Activated CD4-positive, alpha-beta T cell treated with anti-CD3 and anti-CD28 coated beads for 24 hours (primary cell): ENCODE data around the gene GPAM.
A peak's percentile ranks its signal among the peaks of the same experiment; 100 is the strongest.
"Not testable (repeated sequence)": the region's sequence is repeated elsewhere in the genome, so short reads cannot be mapped to it uniquely, and the experiment has no call there.

Experiments
- DNase-seq, 2 donors: peaks; one replicate each; pipeline ENCODE4 v3.0.0-alpha.2; 2020; ENCODE audit warnings: low read depth in 2 of 2

Gene GPAM, protein sequence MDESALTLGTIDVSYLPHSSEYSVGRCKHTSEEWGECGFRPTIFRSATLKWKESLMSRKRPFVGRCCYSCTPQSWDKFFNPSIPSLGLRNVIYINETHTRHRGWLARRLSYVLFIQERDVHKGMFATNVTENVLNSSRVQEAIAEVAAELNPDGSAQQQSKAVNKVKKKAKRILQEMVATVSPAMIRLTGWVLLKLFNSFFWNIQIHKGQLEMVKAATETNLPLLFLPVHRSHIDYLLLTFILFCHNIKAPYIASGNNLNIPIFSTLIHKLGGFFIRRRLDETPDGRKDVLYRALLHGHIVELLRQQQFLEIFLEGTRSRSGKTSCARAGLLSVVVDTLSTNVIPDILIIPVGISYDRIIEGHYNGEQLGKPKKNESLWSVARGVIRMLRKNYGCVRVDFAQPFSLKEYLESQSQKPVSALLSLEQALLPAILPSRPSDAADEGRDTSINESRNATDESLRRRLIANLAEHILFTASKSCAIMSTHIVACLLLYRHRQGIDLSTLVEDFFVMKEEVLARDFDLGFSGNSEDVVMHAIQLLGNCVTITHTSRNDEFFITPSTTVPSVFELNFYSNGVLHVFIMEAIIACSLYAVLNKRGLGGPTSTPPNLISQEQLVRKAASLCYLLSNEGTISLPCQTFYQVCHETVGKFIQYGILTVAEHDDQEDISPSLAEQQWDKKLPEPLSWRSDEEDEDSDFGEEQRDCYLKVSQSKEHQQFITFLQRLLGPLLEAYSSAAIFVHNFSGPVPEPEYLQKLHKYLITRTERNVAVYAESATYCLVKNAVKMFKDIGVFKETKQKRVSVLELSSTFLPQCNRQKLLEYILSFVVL

DNA sequence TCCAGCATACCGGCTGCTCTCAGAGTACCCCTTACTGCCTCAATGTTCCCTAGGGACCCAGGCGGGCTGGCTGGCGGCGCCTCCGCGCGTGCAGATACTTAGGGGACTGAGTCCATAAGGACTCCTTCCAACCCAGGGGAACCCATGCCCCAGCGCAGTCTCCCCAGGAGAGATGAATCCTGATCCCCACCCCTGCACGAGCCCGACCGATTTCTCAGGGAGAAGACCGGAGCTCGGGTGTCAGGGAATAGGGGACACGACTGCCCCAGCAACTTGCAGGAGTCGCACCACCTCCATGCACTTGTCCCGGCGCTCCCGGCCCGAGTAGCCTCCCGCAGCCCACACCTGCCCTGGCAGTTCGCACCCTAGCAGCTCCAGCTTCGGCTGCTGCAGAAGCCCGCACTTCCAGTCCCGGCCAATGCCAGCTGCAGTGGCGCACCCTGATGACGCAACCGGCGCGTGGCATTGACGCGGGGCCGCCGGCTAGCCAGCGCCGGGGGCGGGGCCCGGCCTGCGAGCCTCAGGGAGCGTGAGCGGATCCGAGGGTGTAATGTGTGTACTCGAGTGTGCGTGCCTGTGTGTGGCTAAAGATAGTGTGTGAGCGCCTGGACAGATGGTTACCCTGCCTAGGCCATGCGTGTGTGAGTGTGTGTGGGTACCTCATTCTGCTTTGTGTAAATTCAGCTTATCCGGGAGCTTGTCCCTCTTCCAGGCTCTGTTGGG, at the start of gene GPAM:
TSS of gene GPAM (minus strand) at position 437 of the 723 bp plus-strand sequence. CDS start 1,981 bp downstream, outside the sequence.
- peak; percentile 98 to 99 for DNase-seq

DNA sequence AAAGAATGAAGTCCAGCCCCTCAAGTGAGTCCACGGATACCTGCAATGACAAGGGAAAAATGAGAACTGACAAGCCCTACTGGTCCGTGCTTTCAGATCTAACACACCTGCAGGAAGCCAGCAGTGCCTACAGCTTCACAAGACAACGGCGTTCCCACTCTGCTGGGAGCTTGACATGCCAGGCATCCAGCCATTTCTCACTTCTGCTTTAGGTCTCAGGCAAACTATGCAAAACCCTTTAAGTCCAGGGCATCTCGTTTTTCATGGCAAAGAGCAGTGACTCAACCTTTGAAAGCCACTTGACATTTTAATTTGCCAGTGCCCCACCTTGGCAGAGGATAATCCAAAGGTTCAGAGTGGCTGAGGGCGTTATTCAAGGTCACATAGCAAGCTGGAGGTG, 49.1 kb upstream of the GPAM start:
- DNase-seq: no peak

DNA sequence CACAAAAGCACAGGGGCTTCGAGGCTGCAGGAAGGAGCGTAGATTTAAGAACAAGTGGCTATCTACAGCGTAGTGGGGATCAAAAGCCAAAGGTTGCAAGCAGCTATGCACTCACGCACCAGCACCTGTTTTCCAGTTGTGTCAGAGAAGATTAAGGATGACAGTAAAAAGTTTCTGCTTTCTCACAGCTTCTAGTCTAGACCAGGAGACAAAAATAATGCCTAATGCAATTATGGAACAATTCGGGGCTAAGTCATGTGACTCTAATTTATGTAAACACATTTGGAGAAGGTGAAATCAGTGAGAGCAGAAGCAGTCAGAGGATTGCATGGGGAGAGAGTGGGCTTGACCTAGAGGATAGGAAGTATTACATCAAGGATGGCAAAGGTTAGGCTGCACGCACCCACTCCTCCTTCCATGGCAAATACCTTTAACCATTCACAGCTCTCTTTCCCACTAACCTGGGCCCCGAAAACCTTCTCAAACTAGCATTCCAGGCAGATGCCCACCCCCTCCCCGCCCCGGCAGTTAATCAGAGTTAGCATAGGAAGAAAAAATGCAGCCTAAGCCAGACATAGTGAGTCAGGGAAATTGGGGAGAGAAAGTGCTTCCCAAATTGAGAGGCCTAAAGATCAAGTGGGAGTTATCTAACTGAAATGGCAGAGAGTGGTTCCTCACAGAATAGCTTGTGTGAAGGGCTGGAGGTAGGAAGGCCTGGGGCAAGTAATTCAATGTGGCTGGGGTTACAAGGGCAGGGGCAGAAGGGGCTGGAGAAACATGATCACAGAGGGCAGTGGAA, 48.2 kb upstream of the GPAM start:
- DNase-seq: no peak

DNA sequence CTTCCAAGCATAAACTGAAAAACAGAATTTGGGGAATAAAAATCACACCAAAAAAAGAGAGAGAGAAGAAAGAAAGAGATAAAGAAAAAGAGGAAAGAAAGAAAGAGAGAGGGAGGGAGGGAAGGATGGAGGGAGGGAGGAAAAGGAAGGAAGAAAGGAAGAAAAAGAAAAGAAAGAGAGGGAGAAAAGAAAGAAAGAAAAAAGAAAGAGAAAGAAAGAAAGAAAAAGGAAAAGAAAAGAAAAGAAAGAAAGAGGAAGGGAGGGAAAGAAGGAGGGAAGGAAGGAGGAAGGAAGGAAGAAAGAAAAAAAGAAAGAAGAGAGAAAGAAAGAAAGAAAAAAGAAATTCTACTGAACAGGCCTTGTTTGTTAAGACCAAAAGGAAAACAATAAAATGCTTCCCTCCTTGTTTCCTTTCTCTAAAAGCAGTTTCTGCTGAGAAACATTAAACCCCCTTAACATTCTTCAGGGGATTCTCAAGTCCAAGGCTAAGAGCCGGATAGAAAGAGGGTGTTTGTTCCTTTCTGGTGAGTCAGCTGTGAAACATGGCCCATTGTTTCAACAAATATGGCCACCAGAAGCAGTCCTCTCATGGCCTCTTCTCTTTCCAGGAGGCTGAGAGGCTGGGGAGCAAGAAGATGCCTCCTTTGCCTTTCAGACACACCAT, 46.9 kb upstream of the GPAM start:
- no peak for DNase-seq

DNA sequence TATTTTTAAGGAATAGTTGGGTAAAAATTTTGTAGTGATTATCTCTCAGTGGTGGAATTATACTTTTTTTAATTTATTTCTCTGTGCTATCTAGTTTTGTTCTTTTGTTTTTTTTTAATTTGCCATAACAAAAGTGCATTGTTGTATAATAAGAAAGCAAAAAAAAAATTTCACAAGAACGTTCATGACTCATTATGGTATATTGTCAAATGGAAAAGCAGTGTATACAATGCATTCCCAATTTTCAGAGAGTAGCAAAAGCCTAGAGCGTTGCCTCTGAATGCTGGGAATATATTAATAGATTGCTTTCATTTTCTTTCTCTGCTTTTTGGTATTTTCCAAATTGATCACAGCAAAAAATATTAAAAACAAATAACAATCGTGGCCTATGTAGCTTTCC, 46.3 kb upstream of the GPAM start:
- no peak for DNase-seq

DNA sequence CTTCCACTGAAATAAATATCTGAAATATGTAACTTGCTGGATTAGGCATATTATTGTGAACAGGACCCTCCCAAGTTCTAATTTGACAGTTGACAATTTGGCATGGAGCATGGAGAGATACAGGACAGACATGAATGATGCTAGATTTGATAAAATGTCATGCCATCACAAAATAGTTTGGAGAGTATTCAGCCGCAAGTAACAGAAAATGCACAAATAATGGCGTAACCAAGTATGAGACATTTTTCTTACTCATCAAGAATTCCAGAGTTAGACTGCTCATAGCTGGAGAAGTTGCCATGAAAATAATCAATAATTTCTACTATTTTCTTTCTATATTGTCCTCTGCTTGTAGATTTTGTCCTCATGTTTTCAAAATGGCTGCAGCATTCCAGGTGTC, 45.5 kb upstream of the GPAM start:
- DNase-seq: no peak

DNA sequence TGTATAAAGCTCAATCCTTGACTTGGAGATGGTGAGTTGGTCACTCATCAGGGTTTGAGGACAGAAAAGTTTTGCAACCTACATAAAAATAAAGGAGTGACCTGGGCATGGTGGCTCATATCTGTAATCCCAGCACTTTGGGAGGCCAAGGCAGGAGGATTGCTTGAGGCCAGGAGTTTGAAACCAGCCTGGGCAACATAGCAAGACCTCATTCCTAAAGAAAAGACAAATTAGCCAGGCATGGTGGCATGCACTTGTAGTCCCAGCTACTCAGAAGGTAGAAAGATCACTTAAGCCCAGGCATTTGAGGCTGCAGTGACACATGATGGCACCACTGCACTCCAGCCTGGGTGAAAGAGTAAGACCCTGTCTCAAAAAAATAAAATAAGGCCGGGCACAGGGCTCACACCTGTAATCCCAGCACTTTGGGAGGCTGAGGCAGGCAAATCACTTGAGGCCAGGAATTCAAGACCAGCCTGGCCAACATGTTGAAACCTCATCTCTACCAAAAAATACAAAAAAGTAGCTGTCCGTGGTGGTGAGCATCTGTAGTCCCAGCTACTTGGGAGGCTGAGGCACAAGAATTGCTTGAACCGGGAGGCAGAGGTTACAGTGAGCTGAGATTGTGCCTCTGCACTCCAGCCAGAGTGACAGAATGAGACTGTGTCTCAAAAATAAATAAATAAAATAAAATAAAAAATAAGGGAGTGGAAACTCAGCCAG, 45.0 kb upstream of the GPAM start:
- not testable (repeated sequence) for DNase-seq

DNA sequence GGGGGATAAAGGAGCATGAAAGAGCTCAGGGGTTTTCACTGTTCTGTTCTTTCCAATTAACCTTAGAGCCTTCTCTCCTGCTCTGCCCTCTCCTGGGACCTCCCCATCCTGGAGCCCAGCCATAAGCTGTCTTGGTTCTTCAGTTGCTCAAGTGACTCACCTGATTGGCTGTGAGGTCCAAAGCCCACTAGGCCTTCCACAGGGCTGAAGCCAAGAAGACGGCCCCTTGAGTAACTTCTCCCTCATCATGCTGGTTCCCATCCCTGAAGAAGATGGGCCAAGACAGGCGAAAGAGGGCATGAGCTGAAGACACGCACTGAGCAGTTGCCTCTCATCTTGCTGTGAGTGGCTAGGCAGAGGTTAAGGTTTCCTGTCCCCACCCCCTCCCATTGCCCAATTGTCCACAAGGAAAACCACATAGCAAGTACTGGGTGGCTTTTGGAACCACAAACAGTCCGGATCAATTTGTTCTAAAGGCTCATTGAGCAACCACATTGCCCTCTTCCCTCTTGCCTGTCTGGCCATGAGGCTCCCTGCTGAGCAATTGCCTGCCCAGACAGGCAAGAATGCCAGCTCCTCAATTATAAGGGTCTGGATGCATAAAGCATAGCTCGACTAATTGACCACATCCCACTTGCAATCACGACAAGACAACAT, 43.9 kb upstream of the GPAM start:
- no peak for DNase-seq

DNA sequence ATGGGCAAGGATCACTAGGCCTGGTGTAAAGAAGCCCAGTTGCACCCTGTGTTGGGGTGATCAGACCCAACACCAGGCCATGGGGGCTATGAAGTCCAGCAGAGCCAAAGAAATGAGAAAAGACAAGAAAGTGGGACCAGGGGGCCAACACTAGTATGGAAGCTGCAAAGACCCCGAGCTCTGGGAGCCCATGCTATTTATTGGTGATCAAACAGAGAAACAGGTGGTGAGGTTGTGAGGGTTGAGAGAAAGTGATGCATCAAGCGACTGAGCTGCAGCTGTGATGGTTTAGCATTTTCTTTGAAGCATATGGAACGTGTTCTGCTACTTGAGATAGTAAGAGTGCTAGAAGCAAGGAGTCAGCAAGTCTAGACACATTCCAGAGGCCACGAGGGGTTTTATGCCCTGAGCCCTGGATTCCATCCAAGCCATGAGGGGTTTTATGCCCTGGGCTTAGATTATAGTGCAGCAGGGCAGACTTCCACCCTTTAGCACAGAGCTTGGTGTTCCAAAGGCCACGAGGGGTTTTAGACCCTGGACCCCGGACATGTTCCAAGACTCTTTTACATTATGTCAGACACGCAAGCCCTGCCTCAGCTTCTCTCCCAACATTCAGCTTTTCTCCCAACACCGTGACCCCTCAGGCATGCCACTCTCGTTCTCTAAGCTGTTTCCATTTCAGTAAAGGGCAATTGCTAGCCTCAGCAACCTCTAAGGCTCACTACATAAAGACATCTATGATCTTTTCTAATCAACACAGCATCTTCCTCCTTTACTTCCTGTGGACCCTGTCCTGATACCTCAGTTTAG, 43.1 kb upstream of the GPAM start:
- no peak for DNase-seq

DNA sequence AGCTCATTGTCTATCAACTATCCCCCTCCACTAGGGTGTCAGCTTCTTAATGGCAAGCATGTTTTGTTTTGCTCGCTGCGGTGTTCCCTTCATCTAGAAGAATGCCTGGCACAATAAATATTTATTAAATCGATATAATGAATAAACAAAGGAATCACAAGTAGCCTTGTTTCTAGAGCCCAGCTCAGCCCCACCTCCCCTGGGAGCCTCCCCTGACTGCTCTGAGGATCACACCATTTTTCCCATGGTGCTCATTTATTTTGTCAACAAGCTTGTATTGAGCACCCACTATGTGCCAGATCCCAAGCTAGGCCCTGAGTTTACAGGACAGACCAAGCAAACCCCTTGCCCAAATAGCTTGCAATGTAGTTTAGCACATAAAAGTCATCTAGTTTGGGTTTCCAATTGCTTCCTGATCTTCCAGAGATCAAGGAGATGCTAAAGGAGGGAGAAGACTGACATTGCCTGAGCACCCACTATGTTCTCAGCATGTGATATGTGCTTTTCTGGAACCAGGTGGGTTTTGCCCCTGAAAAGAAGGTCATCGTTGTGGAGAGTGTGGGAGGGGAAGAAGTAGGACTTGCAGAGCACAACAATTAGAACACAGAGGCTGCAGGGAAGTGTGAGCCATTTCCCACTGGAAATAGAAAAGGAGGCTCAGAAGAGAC, 42.3 kb upstream of the GPAM start:
- DNase-seq: no peak

DNA sequence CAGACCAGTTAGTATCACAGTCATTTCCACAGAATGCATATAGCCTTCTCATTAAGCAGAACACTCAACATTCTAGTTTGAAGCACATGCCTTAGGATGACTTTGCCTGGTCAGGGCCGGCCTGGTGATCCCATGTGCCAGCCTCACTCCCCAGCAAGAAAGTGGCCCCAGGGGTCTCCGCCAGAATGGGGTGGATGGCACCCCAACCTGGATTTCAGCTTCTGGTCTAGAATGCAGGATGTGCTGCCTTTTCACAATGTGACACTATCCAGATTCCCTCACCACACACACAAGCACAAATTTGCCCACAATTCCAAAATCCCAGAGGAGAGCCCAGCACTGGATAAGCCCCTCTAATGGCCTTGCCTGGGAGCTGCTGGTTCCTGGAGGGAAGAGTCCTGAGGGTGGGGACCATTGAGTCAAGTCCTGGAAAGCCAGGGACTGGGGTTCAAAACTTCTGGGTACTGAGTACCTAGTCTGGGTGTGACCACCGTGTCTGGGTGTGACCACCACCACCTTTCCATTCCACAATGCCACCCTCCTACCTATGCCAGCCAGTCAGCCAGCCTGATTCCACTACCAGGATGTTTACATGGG, 41.5 kb upstream of the GPAM start:
- no peak for DNase-seq

DNA sequence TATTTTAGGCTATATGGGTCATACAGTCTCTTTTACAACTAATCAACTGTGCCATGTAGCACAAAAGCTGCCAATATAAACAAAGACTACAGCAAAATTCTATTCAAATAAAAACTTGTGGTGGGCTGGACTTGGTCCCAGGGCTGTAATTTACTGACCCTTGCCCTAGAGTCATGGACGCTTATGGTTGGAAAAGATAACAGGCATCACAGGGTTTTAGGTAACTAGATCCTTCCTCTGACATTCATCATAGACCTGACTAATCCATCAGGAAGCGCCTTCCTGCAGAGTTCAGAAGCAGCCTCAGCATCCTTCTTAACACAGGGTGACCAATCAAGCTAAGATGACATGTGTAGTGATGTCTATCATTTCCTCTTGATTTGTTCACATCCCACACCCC, 40.2 kb upstream of the GPAM start:
- no peak for DNase-seq

DNA sequence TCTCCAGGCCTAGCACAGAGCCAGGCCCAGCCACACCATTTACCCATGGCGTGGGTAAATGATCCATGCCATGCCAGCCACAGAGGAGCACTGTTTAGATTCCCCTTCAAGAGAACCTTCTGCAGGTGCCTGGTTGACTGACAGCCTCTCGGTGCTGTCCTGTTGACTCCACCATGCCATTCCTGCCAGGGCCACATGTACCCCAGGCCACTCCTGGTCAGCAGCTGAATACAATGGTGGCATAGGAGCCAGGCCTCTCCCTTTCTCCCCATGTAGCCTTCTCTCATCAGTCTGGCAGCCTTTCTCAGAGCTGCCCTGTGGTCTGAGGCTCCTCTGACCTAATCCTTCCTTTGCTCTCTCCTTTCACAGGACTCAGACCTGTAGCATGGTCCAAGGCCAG, 39.2 kb upstream of the GPAM start:
- DNase-seq: no peak

DNA sequence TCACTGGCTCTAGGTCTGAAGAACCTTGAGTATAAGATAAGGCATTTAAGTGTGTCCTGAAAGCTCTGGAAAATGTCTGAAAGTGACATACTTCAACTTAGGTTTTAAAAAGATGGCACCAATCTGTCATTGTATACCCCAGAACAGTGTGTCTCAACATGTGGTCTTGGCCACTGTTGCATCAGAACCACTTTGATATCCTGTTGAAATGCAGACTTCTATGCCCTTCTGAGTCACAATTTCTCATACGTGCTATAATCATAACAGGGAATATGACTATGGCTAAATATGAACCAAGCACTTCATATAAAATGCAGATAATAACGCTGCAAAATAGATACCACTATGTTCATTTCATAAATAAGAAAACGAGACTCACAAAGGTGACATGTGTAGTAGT, 38.0 kb upstream of the GPAM start:
- no peak for DNase-seq

DNA sequence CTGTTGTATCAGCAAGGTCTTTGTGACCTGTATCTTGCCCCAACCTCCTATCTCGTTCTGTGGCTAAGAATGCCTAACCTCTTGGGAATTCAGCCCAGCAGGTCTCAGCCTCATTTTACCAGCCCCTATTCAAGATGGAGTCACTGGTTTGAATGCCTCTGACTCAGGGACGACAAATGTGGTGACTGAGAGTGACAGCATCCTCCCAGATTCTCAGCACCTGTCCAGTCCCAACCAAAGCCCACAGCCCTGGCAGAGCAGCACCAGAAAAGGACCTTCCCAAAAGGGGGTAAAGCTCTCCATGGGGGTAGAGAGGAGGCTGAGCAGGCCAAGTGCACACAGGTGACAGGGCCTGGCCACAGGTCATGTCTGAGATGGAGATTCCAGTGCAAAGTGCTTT, 35.4 kb upstream of the GPAM start:
- DNase-seq: no peak

DNA sequence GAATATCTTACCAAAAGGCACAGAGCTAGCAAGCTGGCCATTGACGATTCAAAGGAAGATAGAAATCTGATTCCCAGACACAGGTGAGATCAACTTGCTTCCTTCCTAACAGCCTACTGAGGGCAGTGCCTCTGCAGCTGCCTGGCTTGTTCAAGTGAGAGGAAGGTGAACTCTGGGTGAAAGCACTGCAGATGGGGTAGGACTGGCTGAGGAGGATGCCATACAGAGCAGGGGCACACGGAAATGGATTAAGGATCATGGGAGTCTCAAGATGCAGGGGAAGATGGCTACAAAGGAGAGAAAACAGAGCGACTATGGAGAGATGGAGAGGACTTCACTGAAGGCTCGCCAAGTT, 34.4 kb upstream of the GPAM start:
- DNase-seq: no peak

DNA sequence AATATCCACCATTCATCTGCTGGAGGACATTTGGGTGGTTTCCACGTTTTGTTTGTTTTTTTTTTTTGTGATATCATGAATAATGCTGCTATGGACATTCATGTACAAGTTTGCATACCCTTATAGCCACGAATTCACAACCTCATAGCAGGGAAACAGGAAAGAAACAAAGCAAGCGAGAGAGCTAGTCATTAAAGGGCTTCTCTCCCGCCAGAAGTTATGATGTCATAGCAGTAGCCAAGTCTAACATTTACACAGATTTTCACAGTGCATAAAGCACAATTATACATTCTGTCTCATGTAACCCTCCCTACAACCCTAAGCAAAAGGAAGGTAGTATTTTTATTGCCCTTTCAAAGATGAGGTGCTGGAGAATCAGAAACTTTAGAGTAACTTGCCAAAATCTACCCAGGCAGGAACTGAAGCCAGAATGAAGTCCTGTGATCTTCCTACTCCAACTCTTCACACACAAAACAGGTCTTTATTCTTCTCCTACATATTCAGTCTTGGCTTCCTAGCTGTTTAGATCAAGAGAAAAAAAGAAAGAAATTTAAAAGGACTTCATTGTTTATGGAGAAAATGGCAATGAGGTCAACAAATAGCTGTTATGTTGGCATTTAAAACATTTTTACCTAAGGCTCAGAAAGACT, 33.9 kb upstream of the GPAM start:
- no peak for DNase-seq

DNA sequence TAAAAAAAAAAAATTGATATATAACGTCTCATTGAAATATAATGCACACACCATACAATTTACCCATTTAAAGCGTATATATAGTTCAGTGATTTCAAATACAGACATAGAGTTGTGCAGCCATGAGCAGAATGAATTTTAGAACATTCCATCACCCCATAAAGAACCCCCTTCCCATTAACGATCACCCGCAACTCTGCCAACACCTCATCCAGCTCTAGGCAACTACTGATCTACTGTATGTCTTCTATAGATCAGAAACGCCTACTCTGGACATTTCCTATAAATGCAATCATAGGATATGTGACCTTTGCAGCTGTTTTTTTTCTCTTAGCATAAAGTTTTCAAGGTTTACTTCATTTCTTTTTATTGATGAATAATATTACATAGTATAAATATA, 33.4 kb upstream of the GPAM start:
- no peak for DNase-seq
